ENCODE results near the gene MID1. TPM values are rescaled to one million over a fixed set of nuclear protein-coding genes. Genes with fewer than 3 reads are reported as not detected.

Gene MID1
- total RNA-seq, 1 experiment from 2014 or later = 0.04 TPM

GRCh38 chrX:10474510-10474909, 145.9 kb downstream of the MID1 start:
- H4K20me1 ChIP-seq (ENCODE audit: insufficient read depth, low read depth, low read length) = no peaks in the 10 kb centered on the region
- no peak overlapping the region for H2AFZ ChIP-seq (ENCODE audit: low read length)
- H3K9me3 ChIP-seq (ENCODE audit: low read length) = no peaks in the 10 kb centered on the region
- no peak overlapping the region for H3K27ac ChIP-seq (ENCODE audit: low read length)
- H3K4me2 ChIP-seq (ENCODE audit: low read depth, low read length, poor library complexity, severe bottlenecking) = no peak overlapping the region
- DNase-seq = no peak
- H3K9me2 ChIP-seq (replicated peaks; ENCODE audit: insufficient read depth, low read length) = no peaks in the 10 kb centered on the region
- H3K4me1 ChIP-seq (ENCODE audit: low read length) = no peaks in the 10 kb centered on the region
- no peaks in the 10 kb centered on the region for H3K27me3 ChIP-seq (ENCODE audit: low read length)
- H3K79me2 ChIP-seq (ENCODE audit: low read length) = no peaks in the 10 kb centered on the region
- no peak overlapping the region for H3K4me3 ChIP-seq (ENCODE audit: low read length)
- H3K9ac ChIP-seq (ENCODE audit: low read length) = no peak overlapping the region
- H3K36me3 ChIP-seq (ENCODE audit: insufficient read depth, low read length) = no peaks in the 10 kb centered on the region

DNA sequence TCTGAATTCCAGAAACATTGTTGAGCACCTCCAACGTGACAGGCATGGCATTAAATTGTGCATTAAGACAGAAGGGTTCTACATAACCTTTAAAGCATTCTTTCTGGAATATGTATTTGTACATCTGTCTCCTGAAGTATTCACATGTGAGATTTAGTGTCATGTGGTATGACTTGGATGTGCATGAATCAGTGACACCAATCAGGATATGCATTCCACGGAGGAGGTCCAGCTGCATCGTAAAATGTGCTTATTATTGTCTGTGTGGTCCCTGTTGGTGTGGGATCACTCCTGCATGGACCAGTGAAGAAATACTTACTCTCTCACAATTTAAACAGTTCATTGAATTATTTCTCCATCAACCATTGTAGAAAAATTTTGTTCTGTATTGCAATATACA, 149.0 kb downstream of the MID1 start:
- no peak for DNase-seq

GRCh38 chrX:10470009-10470408, 150.4 kb downstream of the MID1 start:
- Histone ChIP-seq H3K9me3 (ENCODE audit: low read length) (no peaks in the 10 kb centered on the region), H3K4me2 (ENCODE audit: low read depth, low read length, poor library complexity, severe bottlenecking) (no peak overlapping the region), H3K27me3 (ENCODE audit: low read length) (no peaks in the 10 kb centered on the region), H3K79me2 (ENCODE audit: low read length) (no peaks in the 10 kb centered on the region), H4K20me1 (ENCODE audit: insufficient read depth, low read depth, low read length) (no peaks in the 10 kb centered on the region), H2AFZ (ENCODE audit: low read length) (no peak overlapping the region), H3K9ac (ENCODE audit: low read length) (no peak overlapping the region), H3K36me3 (ENCODE audit: insufficient read depth, low read length) (no peaks in the 10 kb centered on the region), H3K27ac (ENCODE audit: low read length) (no peak overlapping the region), H3K4me1 (ENCODE audit: low read length) (no peaks in the 10 kb centered on the region), H3K4me3 (ENCODE audit: low read length) (no peak overlapping the region), H3K9me2 (replicated peaks; ENCODE audit: insufficient read depth, low read length) (no peaks in the 10 kb centered on the region)
- DNase-seq = no peak

More for the DNA sequence above, 149.0 kb downstream of the MID1 start:
- H3K9me2 ChIP-seq (replicated peaks; ENCODE audit: insufficient read depth, low read length) = no peaks in the 10 kb centered on the region
- no peaks in the 10 kb centered on the region for H3K9me3 ChIP-seq (ENCODE audit: low read length)
- H3K4me3 ChIP-seq (ENCODE audit: low read length) = no peak overlapping the region
- H3K9ac ChIP-seq (ENCODE audit: low read length) = no peak overlapping the region
- no peak overlapping the region for H3K27ac ChIP-seq (ENCODE audit: low read length)
- no peaks in the 10 kb centered on the region for H4K20me1 ChIP-seq (ENCODE audit: insufficient read depth, low read depth, low read length)
- H3K27me3 ChIP-seq (ENCODE audit: low read length) = no peaks in the 10 kb centered on the region
- no peak overlapping the region for H2AFZ ChIP-seq (ENCODE audit: low read length)
- H3K4me1 ChIP-seq (ENCODE audit: low read length) = no peaks in the 10 kb centered on the region
- no peak overlapping the region for H3K4me2 ChIP-seq (ENCODE audit: low read depth, low read length, poor library complexity, severe bottlenecking)
- H3K36me3 ChIP-seq (ENCODE audit: insufficient read depth, low read length) = no peaks in the 10 kb centered on the region
- no peaks in the 10 kb centered on the region for H3K79me2 ChIP-seq (ENCODE audit: low read length)

DNA sequence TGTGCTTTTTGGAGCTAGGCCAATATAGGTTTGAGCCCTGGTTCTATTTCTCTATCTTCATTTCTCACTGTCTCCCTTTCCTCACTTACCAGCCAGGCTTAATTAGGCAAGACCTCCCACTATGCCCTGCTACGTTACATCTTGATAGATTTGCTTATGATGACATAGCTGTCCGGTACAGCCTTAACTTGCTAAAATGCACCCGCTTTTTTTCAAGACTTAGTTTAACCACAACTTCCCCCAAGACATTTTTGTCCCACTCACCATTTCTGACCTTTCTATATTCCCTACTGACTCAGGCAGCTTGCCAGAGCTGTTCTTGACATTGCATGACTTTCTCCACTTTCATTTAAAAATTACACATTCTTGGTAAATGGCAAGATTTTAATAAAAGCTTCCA, 152.6 kb downstream of the MID1 start:
- Histone ChIP-seq H2AFZ (ENCODE audit: low read length) (no peak overlapping the region), H3K4me1 (ENCODE audit: low read length) (no peaks in the 10 kb centered on the region), H4K20me1 (ENCODE audit: insufficient read depth, low read depth, low read length) (no peaks in the 10 kb centered on the region), H3K27ac (ENCODE audit: low read length) (no peak overlapping the region), H3K79me2 (ENCODE audit: low read length) (no peaks in the 10 kb centered on the region), H3K9ac (ENCODE audit: low read length) (no peak overlapping the region), H3K4me2 (ENCODE audit: low read depth, low read length, poor library complexity, severe bottlenecking) (no peak overlapping the region), H3K9me3 (ENCODE audit: low read length) (no peaks in the 10 kb centered on the region), H3K27me3 (ENCODE audit: low read length) (no peaks in the 10 kb centered on the region), H3K36me3 (ENCODE audit: insufficient read depth, low read length) (no peaks in the 10 kb centered on the region), H3K9me2 (replicated peaks; ENCODE audit: insufficient read depth, low read length) (no peaks in the 10 kb centered on the region), H3K4me3 (ENCODE audit: low read length) (no peak overlapping the region)
- DNase-seq = no peak

DNA sequence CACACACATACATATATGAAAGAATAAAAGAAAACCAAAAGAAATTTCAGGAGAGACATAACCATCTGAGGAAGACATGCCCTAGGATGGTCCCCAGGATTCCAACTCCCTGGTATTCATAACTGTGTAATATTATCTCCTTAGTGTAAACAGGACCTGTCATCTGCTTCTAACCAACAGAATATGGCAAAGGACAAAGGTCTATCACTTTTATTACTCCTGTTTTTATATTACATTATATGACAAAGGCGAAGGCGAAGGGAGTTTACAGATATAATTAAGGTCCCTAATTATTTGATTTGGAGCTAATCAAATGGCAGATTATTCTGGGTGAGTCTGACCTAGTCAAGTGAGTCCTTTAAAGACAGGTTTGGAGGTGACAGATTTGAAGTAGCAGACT, 155.1 kb downstream of the MID1 start:
- Histone ChIP-seq H3K9me3 (ENCODE audit: low read length) (no peaks in the 10 kb centered on the region), H3K27ac (ENCODE audit: low read length) (no peak overlapping the region), H3K4me1 (ENCODE audit: low read length) (no peaks in the 10 kb centered on the region), H2AFZ (ENCODE audit: low read length) (no peak overlapping the region), H3K79me2 (ENCODE audit: low read length) (no peaks in the 10 kb centered on the region), H3K9ac (ENCODE audit: low read length) (no peak overlapping the region), H3K4me3 (ENCODE audit: low read length) (no peak overlapping the region), H3K9me2 (replicated peaks; ENCODE audit: insufficient read depth, low read length) (no peaks in the 10 kb centered on the region), H4K20me1 (ENCODE audit: insufficient read depth, low read depth, low read length) (no peaks in the 10 kb centered on the region), H3K4me2 (ENCODE audit: low read depth, low read length, poor library complexity, severe bottlenecking) (no peak overlapping the region), H3K27me3 (ENCODE audit: low read length) (no peaks in the 10 kb centered on the region), H3K36me3 (ENCODE audit: insufficient read depth, low read length) (no peaks in the 10 kb centered on the region)
- DNase-seq = no peak

DNA sequence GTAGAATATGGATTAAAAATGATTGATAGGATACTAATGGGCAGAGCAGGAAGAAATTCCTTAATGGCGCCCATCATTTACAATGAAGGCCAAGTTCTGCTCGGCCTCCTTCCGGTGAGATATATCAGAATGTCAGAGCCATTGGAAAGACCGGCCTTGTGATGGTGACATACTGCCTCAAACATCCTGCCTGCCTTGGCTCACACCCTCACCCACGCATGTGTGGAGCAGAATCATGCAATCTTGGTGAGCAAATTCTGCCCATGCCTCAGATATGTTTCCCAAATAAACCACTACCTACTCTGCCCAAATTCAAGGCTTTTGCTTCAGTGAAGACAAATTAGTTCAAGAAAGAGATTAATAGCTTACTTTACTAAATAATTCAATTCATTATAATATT, 163.3 kb downstream of the MID1 start:
- H3K27ac ChIP-seq (ENCODE audit: low read length) = no peak overlapping the region
- no peaks in the 10 kb centered on the region for H3K36me3 ChIP-seq (ENCODE audit: insufficient read depth, low read length)
- H3K79me2 ChIP-seq (ENCODE audit: low read length) = no peaks in the 10 kb centered on the region
- H3K9me2 ChIP-seq (replicated peaks; ENCODE audit: insufficient read depth, low read length) = no peaks in the 10 kb centered on the region
- H3K9me3 ChIP-seq (ENCODE audit: low read length) = no peaks in the 10 kb centered on the region
- no peaks in the 10 kb centered on the region for H4K20me1 ChIP-seq (ENCODE audit: insufficient read depth, low read depth, low read length)
- H3K4me1 ChIP-seq (ENCODE audit: low read length) = no peaks in the 10 kb centered on the region
- H3K4me2 ChIP-seq (ENCODE audit: low read depth, low read length, poor library complexity, severe bottlenecking) = no peak overlapping the region
- no peak overlapping the region for H2AFZ ChIP-seq (ENCODE audit: low read length)
- H3K27me3 ChIP-seq (ENCODE audit: low read length) = no peaks in the 10 kb centered on the region
- DNase-seq = no peak
- H3K4me3 ChIP-seq (ENCODE audit: low read length) = no peak overlapping the region
- H3K9ac ChIP-seq (ENCODE audit: low read length) = no peak overlapping the region

DNA sequence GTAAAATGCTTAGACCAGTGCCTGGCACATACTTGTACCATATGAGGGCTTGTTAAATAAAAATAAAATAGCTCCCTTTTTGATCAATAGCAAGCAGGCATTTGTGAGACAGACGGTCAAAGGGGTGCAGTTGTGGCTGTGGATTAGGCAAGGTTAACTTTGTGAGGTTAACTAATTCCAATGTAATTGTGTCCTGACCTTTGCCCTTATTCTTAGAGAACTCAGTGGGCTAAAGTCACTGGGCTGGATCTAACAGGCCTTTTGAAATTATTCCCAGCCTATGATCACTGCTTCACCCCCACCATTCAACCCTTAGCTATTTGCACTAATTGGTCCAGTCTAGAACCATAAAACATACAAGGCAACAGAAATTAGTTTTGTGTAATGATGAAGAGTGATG, 166.4 kb downstream of the MID1 start:
- no peak overlapping the region for H3K27ac ChIP-seq (ENCODE audit: low read length)
- H4K20me1 ChIP-seq (ENCODE audit: insufficient read depth, low read depth, low read length) = no peaks in the 10 kb centered on the region
- no peaks in the 10 kb centered on the region for H3K4me1 ChIP-seq (ENCODE audit: low read length)
- H3K4me2 ChIP-seq (ENCODE audit: low read depth, low read length, poor library complexity, severe bottlenecking) = no peak overlapping the region
- no peak overlapping the region for H3K4me3 ChIP-seq (ENCODE audit: low read length)
- no peaks in the 10 kb centered on the region for H3K9me2 ChIP-seq (replicated peaks; ENCODE audit: insufficient read depth, low read length)
- H3K27me3 ChIP-seq (ENCODE audit: low read length) = no peaks in the 10 kb centered on the region
- H3K36me3 ChIP-seq (ENCODE audit: insufficient read depth, low read length) = no peaks in the 10 kb centered on the region
- H2AFZ ChIP-seq (ENCODE audit: low read length) = no peak overlapping the region
- H3K9ac ChIP-seq (ENCODE audit: low read length) = no peak overlapping the region
- no peak for DNase-seq
- H3K79me2 ChIP-seq (ENCODE audit: low read length) = no peaks in the 10 kb centered on the region
- no peaks in the 10 kb centered on the region for H3K9me3 ChIP-seq (ENCODE audit: low read length)

- DNase-seq = no peak
- H3K9me2 ChIP-seq (replicated peaks; ENCODE audit: insufficient read depth, low read length) = no peaks in the 10 kb centered on the region
- H3K4me1 ChIP-seq (ENCODE audit: low read length) = no peaks in the 10 kb centered on the region
- H3K4me2 ChIP-seq (ENCODE audit: low read depth, low read length, poor library complexity, severe bottlenecking) = no peak overlapping the region
- H3K27ac ChIP-seq (ENCODE audit: low read length) = no peak overlapping the region
- no peaks in the 10 kb centered on the region for H4K20me1 ChIP-seq (ENCODE audit: insufficient read depth, low read depth, low read length)
- H2AFZ ChIP-seq (ENCODE audit: low read length) = no peak overlapping the region
- H3K27me3 ChIP-seq (ENCODE audit: low read length) = no peaks in the 10 kb centered on the region
- no peaks in the 10 kb centered on the region for H3K9me3 ChIP-seq (ENCODE audit: low read length)
- no peaks in the 10 kb centered on the region for H3K36me3 ChIP-seq (ENCODE audit: insufficient read depth, low read length)
- H3K4me3 ChIP-seq (ENCODE audit: low read length) = no peak overlapping the region
- H3K79me2 ChIP-seq (ENCODE audit: low read length) = no peaks in the 10 kb centered on the region
- no peak overlapping the region for H3K9ac ChIP-seq (ENCODE audit: low read length)
Measured at GRCh38 chrX:10450959-10451355, 169.4 kb downstream of the MID1 start.
